GM19025 (cell line): ENCODE results near the gene MUC22.
"Not testable (repeated sequence)": the region's sequence is repeated elsewhere in the genome, so short reads cannot be mapped to it uniquely, and the experiment has no call there.

ENCODE experiments used
- ATAC-seq: cut with Tn5 transposase; IDR thresholded peaks from one replicate; pipeline ENCODE4 v1.9.1; 2021; ENCODE audit warnings: mild to moderate bottlenecking, low read depth, moderate library complexity; ENCODE audit not compliant: unreplicated experiment

The MUC22 gene

DNA sequence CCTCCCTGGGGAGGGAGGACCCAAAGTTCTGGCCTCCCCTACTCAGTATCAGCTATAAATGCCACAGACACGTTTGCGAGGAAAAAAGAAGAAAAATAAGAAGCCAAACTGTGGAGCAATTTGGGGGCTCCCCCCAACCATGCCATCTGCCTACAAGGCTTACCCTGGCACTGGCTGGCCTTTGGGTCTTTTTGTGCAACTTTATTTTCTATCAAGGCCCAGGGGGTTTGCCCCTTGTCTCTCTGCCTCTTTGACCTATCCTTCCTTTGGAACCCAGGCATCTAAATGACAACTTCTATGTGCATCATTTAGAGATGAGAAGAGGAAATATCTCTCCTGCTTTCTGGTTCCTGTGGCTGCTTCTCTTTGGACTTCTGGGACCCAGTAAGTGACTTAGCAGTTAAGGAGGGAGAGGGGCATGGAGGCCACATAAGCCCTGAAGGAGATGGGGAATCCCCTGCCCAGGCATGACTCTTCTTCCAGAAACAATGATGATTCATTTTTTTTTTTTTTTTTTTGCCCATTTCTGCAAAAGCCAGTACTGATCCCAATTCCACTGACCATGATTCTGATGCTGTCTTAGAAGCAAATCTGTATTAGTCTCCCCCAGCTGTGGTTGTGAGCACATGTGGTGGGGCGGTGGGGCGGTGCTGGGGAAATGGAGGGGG, at the start of gene MUC22:
Gene MUC22, plus strand, starts transcription at position 82 of the 668 bp plus-strand sequence. Its CDS starts 233 bp downstream, at position 315.
- no peak for ATAC-seq

DNA sequence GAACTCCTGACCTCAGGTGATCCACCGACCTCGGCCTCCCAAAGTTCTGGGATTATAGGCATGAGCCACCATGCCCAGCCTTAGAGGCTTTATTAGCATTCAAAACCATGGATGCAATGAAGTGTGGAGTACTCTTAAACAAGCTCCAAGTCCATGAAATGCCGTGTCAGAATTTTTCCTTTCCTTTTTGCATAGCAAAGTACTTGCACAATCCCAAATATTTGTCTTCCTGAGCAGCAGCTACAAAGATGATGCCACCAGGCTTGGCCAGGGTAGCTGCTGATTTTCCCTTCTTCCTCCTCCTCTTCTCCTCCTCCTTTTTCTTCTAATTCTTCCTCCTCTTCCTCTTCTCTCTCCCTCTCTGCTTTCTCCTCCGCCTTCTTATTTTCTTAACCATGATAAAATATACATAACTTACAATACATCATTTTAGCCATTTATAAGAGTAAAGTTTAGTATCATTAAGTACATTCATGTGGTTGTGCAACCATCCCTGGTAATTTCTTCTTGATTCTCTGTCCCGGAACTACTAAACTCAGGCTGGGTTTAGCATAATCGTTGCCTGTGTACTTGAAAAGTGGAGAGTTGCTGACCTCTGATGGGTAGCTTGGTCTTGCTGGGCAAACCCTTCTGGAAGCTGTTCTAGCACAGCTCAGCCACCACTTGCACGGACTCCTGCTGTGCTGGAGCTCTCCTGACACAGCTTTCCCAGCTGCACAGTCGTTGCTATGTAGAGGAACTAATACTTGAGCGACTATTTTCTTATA, 49.2 kb upstream of the MUC22 start:
- ATAC-seq = no peak

DNA sequence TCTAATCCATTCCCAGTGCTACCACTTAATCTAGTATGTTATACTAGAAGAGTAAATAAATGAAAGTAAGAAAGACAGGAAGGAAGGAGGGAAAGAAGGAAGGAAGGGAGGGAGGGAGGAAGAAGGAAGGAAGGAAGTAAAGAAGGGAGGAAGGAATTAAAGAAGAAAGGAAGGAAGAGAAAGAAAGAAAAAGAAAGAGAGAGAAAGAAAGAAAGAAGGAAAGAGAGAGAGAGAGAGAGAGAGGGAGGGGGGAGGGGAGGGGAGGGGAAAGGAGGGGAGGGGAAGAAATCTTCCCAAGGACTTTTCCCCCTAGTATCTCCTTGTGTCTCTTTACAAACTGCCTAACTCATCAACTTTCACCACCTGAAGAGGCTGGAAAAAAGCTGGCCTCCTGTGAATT, 47.6 kb upstream of the MUC22 start:
- ATAC-seq = no peak

DNA sequence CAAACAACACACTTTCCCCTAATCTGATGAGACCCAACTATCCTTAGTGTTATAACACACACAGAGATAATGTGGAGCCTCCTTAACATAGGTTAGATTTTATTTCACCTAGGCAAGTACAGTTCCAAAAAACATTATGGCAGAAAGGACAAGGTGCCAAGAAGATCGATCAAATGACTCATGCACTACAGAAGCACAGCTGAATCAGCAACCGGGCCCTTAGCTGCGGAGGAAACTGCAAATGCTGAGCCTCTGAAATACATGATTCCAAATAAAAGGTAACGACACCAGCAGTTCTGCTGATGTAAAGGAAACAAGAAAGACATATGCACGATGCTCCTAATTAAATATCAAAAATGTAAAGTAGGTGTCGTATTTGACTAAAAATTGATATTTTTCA, 46.6 kb upstream of the MUC22 start:
- no peak for ATAC-seq

DNA sequence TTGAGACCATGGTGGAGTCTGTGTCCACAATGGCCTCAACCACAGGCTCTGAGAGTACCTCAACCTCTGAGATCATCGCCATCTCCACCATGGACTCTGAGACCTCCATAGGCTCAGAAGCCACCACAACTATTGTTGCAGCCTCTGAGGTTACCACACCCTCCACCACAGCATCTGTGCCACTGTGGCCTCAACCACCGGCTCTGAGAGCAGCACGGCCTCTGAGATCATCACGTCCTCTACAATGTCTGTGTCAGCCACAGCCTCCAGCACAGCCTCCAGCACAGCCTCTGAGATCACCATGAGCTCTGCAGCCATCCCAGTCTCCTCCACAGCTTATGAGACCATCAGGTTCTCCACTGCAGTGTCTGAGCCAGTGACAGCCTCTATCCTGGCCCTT, 46.2 kb upstream of the MUC22 start:
- no peak for ATAC-seq

DNA sequence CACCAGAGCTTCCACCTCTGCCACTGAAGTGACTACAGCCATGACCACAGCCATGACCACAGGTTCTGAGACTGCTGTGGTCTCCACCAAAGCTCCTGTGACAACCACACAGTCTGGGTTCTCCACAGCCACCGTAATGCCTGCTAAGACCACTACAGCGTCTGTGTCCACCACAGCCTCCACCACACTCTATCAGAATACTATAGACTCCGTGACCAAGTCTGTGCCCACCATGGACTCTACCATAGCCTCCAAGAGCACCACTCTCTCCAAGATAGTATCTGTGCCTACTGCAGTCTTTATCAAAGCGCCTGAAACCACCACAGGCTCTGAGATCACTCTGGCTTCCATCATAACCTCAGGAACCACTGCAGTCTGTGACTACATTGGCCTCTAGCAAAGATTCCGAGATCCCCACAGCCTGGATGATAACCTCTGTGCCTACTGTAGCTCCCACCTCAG, 45.1 kb upstream of the MUC22 start:
- ATAC-seq = no peak

DNA sequence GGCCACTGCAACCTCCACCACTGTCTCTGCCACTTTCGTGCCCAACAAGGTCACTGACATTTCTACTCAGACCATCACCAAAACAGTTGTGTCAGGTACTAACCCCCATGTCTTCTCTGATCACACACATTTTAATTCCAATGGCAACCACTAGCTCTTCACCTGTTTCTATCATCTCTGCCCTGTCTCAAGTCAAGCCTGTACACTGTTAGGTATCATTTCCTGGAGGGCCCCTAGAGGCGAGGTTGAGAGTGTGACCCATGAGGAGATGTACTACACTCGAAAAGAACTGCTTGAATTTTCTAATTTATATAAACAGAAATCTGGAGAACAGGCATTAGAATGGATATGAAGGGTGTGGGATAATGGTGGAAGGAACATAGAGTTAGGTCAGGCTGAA, 44.1 kb upstream of the MUC22 start:
- ATAC-seq = no peak

DNA sequence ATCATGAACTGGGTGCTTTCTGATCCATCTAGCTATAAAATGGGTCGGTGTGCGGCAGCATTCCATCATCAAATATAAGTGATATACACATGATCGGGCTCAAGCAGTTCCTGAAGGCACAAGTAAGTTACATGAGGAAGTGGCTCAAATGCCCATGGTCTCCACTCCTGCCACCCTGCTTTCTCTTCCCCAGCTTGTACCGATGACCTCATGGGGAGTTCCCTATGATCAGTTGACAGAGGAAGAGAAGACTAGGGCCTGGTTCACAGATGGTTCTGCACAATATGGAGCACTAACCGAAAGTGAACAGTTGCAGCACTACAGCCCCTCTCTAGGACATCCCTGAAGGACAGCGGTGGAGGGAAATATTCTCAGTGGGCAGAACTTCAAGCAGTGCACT, 41.1 kb upstream of the MUC22 start:
- not testable (repeated sequence) for ATAC-seq

DNA sequence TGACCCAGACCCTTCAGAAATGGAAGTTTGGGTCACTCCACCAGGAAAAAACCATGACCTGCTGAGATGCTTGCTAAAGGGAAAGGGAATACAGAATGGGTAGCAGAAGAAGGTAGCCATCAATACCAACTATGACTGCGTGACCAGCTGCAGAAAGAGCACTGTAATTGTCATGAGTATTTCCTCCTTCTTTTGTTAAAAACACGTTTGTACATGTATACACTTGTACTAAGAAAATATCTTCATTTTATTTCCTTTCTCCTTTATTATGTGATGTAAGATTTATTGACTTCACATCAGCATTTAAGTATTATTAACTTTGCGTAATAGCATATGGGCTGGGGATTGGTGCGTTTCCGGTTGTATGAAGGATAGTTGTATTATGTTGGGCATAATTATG, 39.3 kb upstream of the MUC22 start:
- no peak for ATAC-seq

DNA sequence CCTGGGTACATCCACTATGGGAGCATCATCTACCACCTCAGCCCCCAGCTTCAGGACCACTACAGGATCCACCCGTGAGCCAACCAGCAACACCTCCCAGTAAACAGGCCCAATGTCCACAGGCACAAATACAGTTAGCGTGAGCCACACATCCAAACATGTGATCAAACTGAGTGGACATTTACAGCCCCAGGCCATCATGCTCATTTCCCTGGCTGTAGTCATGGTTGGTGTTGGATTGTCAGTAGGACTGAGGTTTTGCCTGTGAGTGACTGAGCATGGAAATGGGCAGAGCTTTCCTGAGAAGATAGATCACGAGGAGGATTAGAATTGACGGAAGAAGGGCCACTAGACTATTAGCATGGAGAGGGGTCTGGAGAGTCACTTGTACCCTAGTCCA, 37.5 kb upstream of the MUC22 start:
- no peak for ATAC-seq

DNA sequence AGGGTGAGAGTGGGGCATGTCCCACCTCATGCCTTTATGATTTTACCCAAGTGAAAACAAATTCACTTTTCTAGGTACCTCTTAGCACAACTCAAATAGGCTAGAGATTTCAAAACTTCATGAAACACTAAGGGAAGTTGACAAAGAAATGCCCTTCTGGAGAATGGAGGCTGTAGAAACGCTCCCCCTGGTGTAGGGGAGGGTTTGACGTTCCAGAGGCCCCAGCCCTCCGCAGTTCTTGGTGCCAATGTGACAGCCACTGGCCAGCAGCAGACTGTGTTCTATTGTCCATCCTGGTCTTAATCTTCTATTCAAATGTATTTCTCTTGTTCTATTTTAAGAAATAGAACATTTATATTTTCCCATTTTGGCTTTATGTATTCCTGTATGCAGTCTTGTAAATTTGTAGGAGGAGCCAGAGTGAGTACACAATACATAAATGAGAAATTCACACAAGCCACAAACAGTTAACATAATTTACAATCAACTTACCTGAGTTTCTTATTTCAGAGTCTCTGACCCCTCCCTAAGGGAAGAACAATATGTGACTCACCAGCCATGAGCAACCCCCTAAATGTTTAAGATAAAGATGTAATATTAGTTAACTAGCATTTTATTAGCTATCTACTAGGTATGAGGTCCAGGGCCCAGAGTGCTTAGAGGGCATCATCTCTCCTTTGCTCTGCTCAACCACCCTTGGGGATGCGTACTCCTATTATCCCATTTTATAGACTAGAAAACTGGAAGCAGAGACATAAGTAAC, 35.6 kb upstream of the MUC22 start:
- ATAC-seq = no peak

DNA sequence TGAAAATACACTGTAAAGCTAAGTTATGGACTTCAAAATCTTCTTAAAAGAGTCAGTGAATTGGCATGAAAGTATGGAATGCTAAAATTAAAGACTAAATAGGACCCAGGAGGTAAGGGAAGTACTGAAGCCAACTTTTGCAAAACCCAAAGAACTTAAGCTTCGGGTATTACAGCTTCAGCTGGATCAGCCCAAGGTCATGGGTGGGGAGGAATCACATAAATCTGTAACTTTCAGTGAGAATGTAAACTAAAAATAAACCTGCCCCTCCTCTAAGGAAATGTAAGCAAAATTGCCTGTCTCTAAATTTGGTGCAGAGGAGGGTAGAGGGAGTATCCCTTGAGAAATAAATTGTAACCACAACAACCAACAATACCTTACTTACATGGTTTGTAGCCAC, 31.1 kb upstream of the MUC22 start:
- ATAC-seq = no peak

DNA sequence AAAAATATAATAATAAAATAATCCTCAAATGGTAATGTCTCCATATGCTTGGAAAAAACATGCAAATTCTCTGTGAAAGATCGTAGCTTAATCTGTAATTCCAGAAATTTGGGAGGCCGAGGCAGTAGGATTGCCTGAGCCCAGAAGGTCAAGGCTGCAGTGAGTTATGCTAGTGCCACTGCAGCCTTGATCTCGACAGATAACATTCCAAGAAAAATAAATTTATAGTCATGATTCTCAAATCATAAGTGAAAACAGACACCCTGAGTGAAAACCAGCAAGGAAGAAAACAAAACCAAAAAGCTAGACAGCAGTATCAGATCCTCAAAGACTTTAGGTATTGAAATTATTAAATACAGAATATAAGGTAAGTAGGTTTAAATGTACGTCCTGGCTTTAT, 30.6 kb upstream of the MUC22 start:
- ATAC-seq = no peak

DNA sequence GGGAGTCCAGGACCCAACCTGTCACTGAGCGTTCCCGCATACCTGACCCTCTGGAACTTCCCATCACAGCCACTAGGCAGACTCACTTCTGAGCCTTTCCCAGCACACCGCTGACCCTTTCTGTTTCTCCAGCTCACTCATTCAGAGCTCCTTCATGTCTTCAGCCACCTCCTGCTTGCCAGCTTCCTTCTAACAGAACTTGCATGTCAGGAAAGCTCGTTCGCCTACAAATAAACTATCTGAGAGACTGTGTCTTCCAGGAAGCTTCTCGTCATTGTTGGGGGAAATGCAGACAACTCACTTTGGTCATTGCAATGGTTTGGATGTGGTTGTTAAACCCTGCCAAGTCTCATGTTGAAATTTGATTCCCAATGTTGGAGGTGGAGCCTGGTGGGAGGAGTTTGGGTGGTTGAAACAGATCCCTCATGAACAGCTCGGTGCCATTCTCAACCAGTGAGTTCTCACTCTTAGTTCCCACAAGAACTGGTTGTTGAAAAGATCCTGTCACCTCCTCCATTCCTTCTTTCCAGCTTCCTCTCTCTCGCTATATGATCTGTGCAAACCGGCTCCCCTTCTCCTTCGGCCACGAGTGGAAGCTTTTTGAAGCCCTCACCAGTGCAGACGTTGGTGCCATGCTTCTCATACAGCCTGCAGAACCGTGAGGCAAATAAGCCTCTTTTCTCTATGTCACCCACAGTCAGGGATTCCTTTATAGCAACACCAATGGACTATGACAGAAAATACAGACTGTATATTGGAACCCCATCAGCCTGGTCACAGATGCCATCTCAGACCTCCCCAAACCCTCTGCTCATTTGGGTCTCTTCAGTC, 28.1 kb upstream of the MUC22 start:
- ATAC-seq = no peak

DNA sequence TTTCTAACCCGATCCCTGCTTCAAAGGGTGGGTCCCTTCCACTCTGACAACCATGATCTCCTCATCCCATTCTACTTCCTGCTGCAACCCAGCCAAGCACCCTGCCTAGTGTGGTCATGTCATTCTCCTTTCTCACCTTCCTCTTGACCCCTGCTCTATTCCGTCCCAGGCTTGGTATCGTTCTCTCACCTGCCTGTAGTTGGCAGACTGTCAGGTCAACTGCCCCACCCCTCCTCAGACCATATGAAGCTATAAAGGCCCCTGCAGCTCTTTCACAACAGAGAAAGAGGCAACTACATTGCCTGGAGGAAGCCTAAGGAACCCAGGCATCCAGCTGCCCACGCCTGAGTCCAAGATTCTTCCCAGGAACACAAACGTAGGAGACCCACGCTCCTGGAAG, 26.8 kb upstream of the MUC22 start, which contains the start of gene MUC21:
Gene MUC21, plus strand, starts transcription at position 280 of the 400 bp plus-strand sequence. CDS start 241 bp downstream, outside the sequence.
- ATAC-seq = no peak

DNA sequence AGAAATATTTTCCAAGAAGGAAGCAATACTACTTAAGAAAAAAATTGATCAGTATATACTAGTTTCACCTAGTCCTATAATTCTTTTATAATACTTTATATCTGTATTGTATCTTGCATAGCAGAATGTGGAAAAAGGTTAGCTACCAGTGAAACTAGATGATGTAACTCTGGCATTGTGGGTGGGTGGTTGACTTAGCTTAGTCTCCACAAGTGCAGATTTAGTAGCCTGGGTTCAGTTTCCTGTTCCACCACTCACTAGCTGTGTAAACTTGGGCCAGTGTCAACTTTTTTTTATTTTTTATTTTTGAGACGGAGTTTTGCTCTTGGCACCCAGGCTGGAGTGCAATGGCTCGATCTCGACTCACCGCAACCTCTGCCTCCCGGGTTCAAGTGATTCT, 24.8 kb upstream of the MUC22 start:
- no peak for ATAC-seq

DNA sequence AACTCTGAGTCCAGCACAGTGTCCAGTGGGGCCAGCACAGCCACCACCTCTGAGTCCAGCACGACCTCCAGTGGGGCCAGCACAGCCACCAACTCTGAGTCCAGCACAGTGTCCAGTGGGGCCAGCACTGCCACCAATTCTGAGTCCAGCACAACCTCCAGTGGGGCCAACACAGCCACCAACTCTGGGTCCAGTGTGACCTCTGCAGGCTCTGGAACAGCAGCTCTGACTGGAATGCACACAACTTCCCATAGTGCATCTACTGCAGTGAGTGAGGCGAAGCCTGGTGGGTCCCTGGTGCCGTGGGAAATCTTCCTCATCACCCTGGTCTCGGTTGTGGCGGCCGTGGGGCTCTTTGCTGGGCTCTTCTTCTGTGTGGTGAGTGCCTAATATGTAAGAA, 23.0 kb upstream of the MUC22 start:
- ATAC-seq = no peak

DNA sequence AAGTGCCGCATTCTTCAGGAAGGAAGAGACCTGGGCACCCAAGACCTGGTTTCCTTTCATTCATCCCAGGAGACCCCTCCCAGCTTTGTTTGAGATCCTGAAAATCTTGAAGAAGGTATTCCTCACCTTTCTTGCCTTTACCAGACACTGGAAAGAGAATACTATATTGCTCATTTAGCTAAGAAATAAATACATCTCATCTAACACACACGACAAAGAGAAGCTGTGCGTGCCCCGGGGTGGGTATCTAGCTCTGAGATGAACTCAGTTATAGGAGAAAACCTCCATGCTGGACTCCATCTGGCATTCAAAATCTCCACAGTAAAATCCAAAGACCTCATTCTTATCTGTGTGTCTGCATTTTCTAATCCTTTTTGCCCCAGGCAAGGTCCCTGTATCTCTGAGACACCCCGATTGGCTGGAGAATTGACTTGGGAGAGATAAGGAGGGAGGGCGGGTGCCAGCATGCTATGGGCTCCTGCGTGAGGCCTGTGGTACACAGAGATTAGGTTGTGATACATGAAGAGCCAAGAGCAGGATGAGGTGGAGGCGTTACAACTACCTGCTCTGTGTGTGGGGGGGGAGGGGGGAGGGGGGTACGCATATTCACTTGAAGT, 22.0 kb upstream of the MUC22 start:
- no peak for ATAC-seq

DNA sequence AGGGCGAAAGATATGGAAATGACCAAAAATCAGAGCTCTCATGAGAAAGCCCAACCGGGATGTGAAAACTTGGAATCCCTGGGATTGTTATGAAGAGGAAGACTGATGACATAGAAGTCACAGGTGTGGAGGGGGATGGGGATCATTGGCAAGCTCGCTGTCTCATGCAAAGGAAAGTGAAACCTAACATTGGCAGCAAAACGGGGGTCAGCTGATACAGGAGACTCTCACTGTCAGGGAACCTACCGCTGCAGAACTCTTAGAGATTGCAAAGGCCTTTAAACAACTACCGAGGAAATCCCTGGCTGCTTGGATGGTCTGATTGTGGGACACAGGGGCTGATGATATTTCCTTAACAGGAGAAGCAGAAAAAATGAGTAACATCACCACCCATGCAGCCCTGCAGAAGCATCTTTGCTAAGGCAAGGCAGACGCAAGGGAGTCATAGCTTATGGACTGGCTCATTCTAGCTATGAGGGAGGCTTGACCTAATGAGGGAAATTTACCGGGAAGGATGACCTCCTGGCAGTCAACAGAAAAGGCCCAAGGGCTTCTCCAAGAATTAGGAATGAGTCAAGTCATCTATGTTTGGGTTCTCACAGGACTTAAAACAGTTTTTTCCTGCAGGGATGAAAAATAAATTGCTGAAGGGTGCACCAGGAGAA, 19.7 kb upstream of the MUC22 start:
- no peak for ATAC-seq
